Measurements from ENCODE around the gene ROCK2.
A peak's percentile ranks its signal among the peaks of the same experiment; 100 is the strongest.

Gene ROCK2

GRCh38 chr2:11228692-11229091, 115.7 kb downstream of the ROCK2 start:
- Mint-ChIP-seq H3K36me3 (ENCODE audit: low read depth) (peaks cover 26% of the 10 kb centered on the region), H3K9me3 (no peaks in the 10 kb centered on the region), H3K4me3 (no peak overlapping the region), H3K27me3 (ENCODE audit: low read depth, poor library complexity) (no peaks in the 10 kb centered on the region), H3K4me1 (no peaks in the 10 kb centered on the region), H3K27ac (no peak overlapping the region)
- no peak for DNase-seq
- TF ChIP-seq CTCF (IDR thresholded peaks at IDR 0.05): no peak

DNA sequence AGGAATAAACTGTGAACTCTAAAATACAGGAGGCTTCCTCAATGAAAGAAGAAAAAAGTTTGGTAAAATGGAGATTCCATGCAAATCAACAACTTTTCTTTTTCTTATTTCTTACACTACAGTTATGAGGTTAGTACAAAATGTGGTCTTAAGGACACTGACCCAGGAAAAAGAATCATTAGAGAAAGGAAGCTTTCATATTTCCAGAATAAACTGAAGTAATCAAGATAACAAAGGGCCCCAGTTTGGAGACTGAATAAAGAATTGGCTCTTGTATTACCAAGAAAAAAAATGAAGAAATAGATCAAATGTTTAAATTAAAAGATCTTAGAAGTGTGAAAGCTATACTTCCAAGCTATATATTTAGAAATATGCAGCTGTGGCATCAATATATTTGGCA, 116.8 kb downstream of the ROCK2 start:
- TF ChIP-seq CTCF (IDR thresholded peaks at IDR 0.05): no peak
- H3K4me3 Mint-ChIP-seq: no peak overlapping the region
- no peak overlapping the region for H3K27ac Mint-ChIP-seq
- no peaks in the 10 kb centered on the region for H3K9me3 Mint-ChIP-seq
- no peaks in the 10 kb centered on the region for H3K4me1 Mint-ChIP-seq
- H3K36me3 Mint-ChIP-seq (ENCODE audit: low read depth): peaks cover 31% of the 10 kb centered on the region
- H3K27me3 Mint-ChIP-seq (ENCODE audit: low read depth, poor library complexity): no peaks in the 10 kb centered on the region
- no peak for DNase-seq

GRCh38 chr2:11224887-11225286, 119.5 kb downstream of the ROCK2 start:
- Mint-ChIP-seq H3K4me1 (no peaks in the 10 kb centered on the region), H3K9me3 (peaks cover 5% of the 10 kb centered on the region), H3K36me3 (ENCODE audit: low read depth) (peaks cover 38% of the 10 kb centered on the region), H3K4me3 (no peak overlapping the region), H3K27me3 (ENCODE audit: low read depth, poor library complexity) (no peaks in the 10 kb centered on the region), H3K27ac (no peak overlapping the region)
- no peak for DNase-seq
- TF ChIP-seq CTCF (IDR thresholded peaks at IDR 0.05): no peak

DNA sequence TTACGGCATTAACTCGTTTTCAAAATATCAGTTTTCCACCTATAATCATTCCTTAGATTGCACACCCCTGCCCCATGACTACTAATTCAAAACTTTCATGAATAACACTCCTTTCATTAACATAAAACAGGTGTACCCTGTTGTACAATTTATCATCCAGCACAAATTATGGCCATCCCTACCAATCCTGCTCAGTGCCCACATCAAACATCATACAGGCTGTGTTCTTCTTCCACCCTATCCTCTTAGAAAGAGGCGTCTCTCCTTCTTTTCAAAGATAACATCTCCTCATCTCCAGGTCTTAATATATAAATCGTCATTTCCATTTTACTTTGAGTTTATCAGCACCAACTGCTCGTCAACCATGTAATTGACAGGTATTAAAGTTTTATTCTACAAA, 121.6 kb downstream of the ROCK2 start:
- Mint-ChIP-seq H3K27ac (peak overlapping the region; percentile 8), H3K36me3 (ENCODE audit: low read depth) (peaks cover 58% of the 10 kb centered on the region), H3K27me3 (ENCODE audit: low read depth, poor library complexity) (no peaks in the 10 kb centered on the region), H3K9me3 (peaks cover 10% of the 10 kb centered on the region), H3K4me3 (no peak overlapping the region), H3K4me1 (no peaks in the 10 kb centered on the region)
- DNase-seq: no peak
- no peak for TF ChIP-seq CTCF (IDR thresholded peaks at IDR 0.05)

- no peaks in the 10 kb centered on the region for H3K27me3 Mint-ChIP-seq (ENCODE audit: low read depth, poor library complexity)
- H3K9me3 Mint-ChIP-seq: peaks cover 10% of the 10 kb centered on the region
- H3K36me3 Mint-ChIP-seq (ENCODE audit: low read depth): peaks cover 71% of the 10 kb centered on the region
- no peaks in the 10 kb centered on the region for H3K4me1 Mint-ChIP-seq
- H3K27ac Mint-ChIP-seq: peak overlapping the region; percentile 86
- no peak overlapping the region for H3K4me3 Mint-ChIP-seq
- no peak for DNase-seq
- TF ChIP-seq CTCF (IDR thresholded peaks at IDR 0.05): no peak
Measured at GRCh38 chr2:11220445-11220844, 124.0 kb downstream of the ROCK2 start.

- DNase-seq: no peak
- no peak overlapping the region for H3K4me3 Mint-ChIP-seq
- no peak for TF ChIP-seq CTCF (IDR thresholded peaks at IDR 0.05)
- H3K27ac Mint-ChIP-seq: no peak overlapping the region
- H3K27me3 Mint-ChIP-seq (ENCODE audit: low read depth, poor library complexity): no peaks in the 10 kb centered on the region
- peaks cover 7% of the 10 kb centered on the region for H3K9me3 Mint-ChIP-seq
- H3K4me1 Mint-ChIP-seq: no peaks in the 10 kb centered on the region
- H3K36me3 Mint-ChIP-seq (ENCODE audit: low read depth): peaks cover 94% of the 10 kb centered on the region
Measured at GRCh38 chr2:11215407-11215806, 129.0 kb downstream of the ROCK2 start.

Data from nephron progenitor cell (in vitro differentiated cells).